Endothelial cell of umbilical vein (primary cell): ENCODE data around the gene NCKAP5. TPM values are rescaled to one million over a fixed set of nuclear protein-coding genes. Genes with fewer than 3 reads are reported as not detected.
A peak's percentile ranks its signal among the peaks of the same experiment; 100 is the strongest.

Experiments
- BruUV-seq: library from RNA; stranded (reverse); fragments of 400-500 nt; replicated peaks from 2 replicates; lab custom pipeline; 2021; lab: Mats Ljungman, UMichigan
- CTCF ChIA-PET: fragments of 300-600, 350-600 bp; sonication (Branson Sonifier 250); formaldehyde crosslinking; loops from one replicate; lab custom pipeline; 2021; ENCODE audit warnings: antibody characterized with exemption, inconsistent platforms; lab: Charles Lee
- POLR2A ChIA-PET: fragments of 300-600, 350-600 bp; sonication (Branson Sonifier 250); formaldehyde crosslinking; loops from one replicate; lab custom pipeline; 2021; ENCODE audit warnings: antibody characterized with exemption, inconsistent platforms; lab: Charles Lee
- DNase-seq: peaks from one replicate; pipeline ENCODE4 v3.0.0-alpha.2; 2011; ENCODE audit warnings: low read depth, low spot score
- FAIRE-seq: peaks from 2 replicates; lab custom pipeline; 2011; peaks lifted over from hg19 to GRCh38; lab: Jason Lieb, UNC
- H2AFZ ChIP-seq: 2 replicates; pipeline ENCODE4 v1.6.0; 2012; ENCODE audit warnings: low read depth, low read length, control low read depth, inconsistent platforms
- H3K27ac ChIP-seq: 2 replicates; pipeline ENCODE4 v1.5.1; 2011; ENCODE audit warnings: low read depth, mild to moderate bottlenecking, control low read depth, low read length, moderate library complexity; ENCODE audit not compliant: insufficient read depth
- H3K27me3 ChIP-seq, 2 experiments: 2 replicates each; pipeline versions ENCODE4 v1.6.0 to v1.6.1; 2011; ENCODE audit warnings: low read length in 2 of 2, mixed read lengths in 1 of 2; ENCODE audit not compliant: control insufficient read depth in 2 of 2, insufficient read depth in 2 of 2
- H3K36me3 ChIP-seq, 2 experiments: 2 replicates in 1 of 2; 3 replicates in 1 of 2; pipeline ENCODE4 v1.5.1; 2011; ENCODE audit warnings: low read length in 2 of 2, mild to moderate bottlenecking in 1 of 2, moderate library complexity in 1 of 2; ENCODE audit not compliant: control insufficient read depth in 2 of 2, insufficient read depth in 2 of 2; ENCODE audit errors: extremely low read depth in 1 of 2
- H3K4me1 ChIP-seq: 3 replicates; pipeline ENCODE4 v1.5.1; 2011; ENCODE audit warnings: mild to moderate bottlenecking, low read length; ENCODE audit not compliant: control insufficient read depth, insufficient read depth; ENCODE audit errors: extremely low read depth
- H3K4me2 ChIP-seq: 2 replicates; pipeline ENCODE4 v1.6.1; 2011; ENCODE audit warnings: low read length, control low read depth, mixed read lengths; ENCODE audit not compliant: insufficient read depth
- H3K4me3 ChIP-seq, 3 experiments: fragments of 200-600 bp in 1 of 3; sonication (generic), shearing (Covaris generic) in 1 of 3; replicated peaks in 1 of 3; 2 replicates each; pipeline ENCODE4 v1.5.1; 2011 to 2016; ENCODE audit warnings: control low read depth in 3 of 3, low read length in 3 of 3, mild to moderate bottlenecking in 2 of 3, inconsistent platforms in 1 of 3, low read depth in 1 of 3, moderate library complexity in 1 of 3; ENCODE audit not compliant: insufficient read depth in 1 of 3
- H3K79me2 ChIP-seq: 2 replicates; pipeline ENCODE4 v1.6.0; 2012; ENCODE audit warnings: low read length, inconsistent platforms; ENCODE audit not compliant: control insufficient read depth, insufficient read depth
- H3K9ac ChIP-seq: replicated peaks from 2 replicates; pipeline ENCODE3; 2011; ENCODE audit warnings: low read length, control low read depth; ENCODE audit not compliant: insufficient read depth; ENCODE audit errors: extremely low read depth
- H3K9me1 ChIP-seq: replicated peaks from 3 replicates; pipeline ENCODE4 v1.6.0; 2011; ENCODE audit warnings: mild to moderate bottlenecking, low read length; ENCODE audit not compliant: control insufficient read depth, insufficient read depth; ENCODE audit errors: extremely low read depth
- H3K9me3 ChIP-seq: replicated peaks from 2 replicates; pipeline ENCODE4 v1.5.1; 2012; ENCODE audit warnings: low read length, inconsistent platforms; ENCODE audit not compliant: control insufficient read depth, insufficient read depth
- H4K20me1 ChIP-seq: replicated peaks from 2 replicates; pipeline ENCODE3; 2011; ENCODE audit warnings: mild to moderate bottlenecking, low read length; ENCODE audit not compliant: control insufficient read depth, insufficient read depth; ENCODE audit errors: extremely low read depth
- CTCF ChIP-seq, 2 donors: IDR thresholded peaks; 1 replicate in 1 of 2; 2 replicates in 1 of 2; pipeline ENCODE4 v1.5.1; 2011; ENCODE audit warnings: low read length in 2 of 2, mild to moderate bottlenecking in 2 of 2, moderate library complexity in 2 of 2, control low read depth in 1 of 2, inconsistent platforms in 1 of 2, low read depth in 1 of 2; ENCODE audit not compliant: insufficient read depth in 1 of 2; ENCODE audit errors: extremely low read depth in 1 of 2
- EZH2 ChIP-seq: IDR thresholded peaks from 2 replicates; pipeline ENCODE4 v1.6.1; 2012; ENCODE audit warnings: borderline replicate concordance, low read depth, mild to moderate bottlenecking, moderate library complexity, low read length, inconsistent platforms; ENCODE audit not compliant: severe bottlenecking
- FOS ChIP-seq: IDR thresholded peaks from 2 replicates; pipeline ENCODE4 v1.6.1; 2011; ENCODE audit warnings: mild to moderate bottlenecking, low read length, moderate library complexity, borderline replicate concordance; ENCODE audit not compliant: insufficient read depth
- GATA2 ChIP-seq: IDR thresholded peaks from 2 replicates; pipeline ENCODE4 v1.7.0; 2011; ENCODE audit warnings: low read depth, mild to moderate bottlenecking, moderate library complexity, mixed read lengths, low read length; ENCODE audit not compliant: insufficient read length, insufficient read depth
- JUN ChIP-seq: IDR thresholded peaks from 2 replicates; pipeline ENCODE4 v1.6.1; 2011; ENCODE audit warnings: borderline replicate concordance, low read depth; ENCODE audit not compliant: insufficient read length, insufficient read depth
- MAX ChIP-seq: IDR thresholded peaks from 2 replicates; pipeline ENCODE4 v1.6.1; 2011; ENCODE audit not compliant: insufficient read depth, insufficient read length
- MYC ChIP-seq: IDR thresholded peaks from one replicate; pipeline ENCODE4 v1.6.1; 2011; ENCODE audit warnings: mild to moderate bottlenecking, low read depth, low read length
- POLR2A ChIP-seq: IDR thresholded peaks from 2 replicates; pipeline ENCODE4 v1.6.1; 2012; ENCODE audit warnings: low read depth, mild to moderate bottlenecking, control low read depth, low read length
- POLR2AphosphoS5 ChIP-seq: IDR thresholded peaks from 2 replicates; pipeline ENCODE4 v1.6.1; 2012; ENCODE audit warnings: low read depth, mild to moderate bottlenecking, control low read depth, low read length, moderate library complexity; ENCODE audit not compliant: insufficient read depth
- dilution Hi-C: fragments of 300-500 bp; cut with MboI; formaldehyde crosslinking; loops from one replicate; pipeline ENCODE4 v1.15.0; 2019; ENCODE audit warnings: low sequenced_read_pairs; ENCODE audit not compliant: extremely low pct_ligation_motif_present
- intact Hi-C: fragments of 100-400 bp; cut with micrococcal nuclease; formaldehyde crosslinking; loops from one replicate; pipeline ENCODE4 v1.10.0; 2022
- polyA plus RNA-seq, 4 experiments: library from polyadenylated mRNA; depleted of rRNA in 3 of 4; stranded (reverse) in 3 of 4; unstranded in 1 of 4; fragments of >200 nt; gene quantifications; 2 replicates each; pipeline versions ENCODE4 v1.2.1 to v1.2.3, GENCODE V29; 2011 to 2012; ENCODE audit warnings: missing spikeins in 1 of 4
- total RNA-seq: library from RNA; stranded (reverse); gene quantifications from 2 replicates; pipeline ENCODE4 v1.2.3, GENCODE V29; 2021

NCKAP5 gene
- total and polyA plus RNA-seq, 2 donors (not counting 3 experiments of a cell fraction or from before 2014, with no cell fraction given), result 0.47 to 3.3 TPM

GRCh38 chr2:133504566-133505505 lies 63.4 kb downstream of the NCKAP5 start:
- H3K27me3 ChIP-seq, result peaks cover 0 to 2% of the 10 kb centered on the region in 2 experiments
- TF ChIP-seq MYC, result no peak
- no peak for TF ChIP-seq EZH2
- TF ChIP-seq JUN, result no peak
- no peak for TF ChIP-seq POLR2A
- TF ChIP-seq CTCF (IDR thresholded peaks at IDR 0.05; ENCODE audit: extremely low read depth in 1 of 2, insufficient read depth in 1 of 2, low read depth in 1 of 2, low read length in 2 of 2), result no peak
- no peak for TF ChIP-seq GATA2
- no peak for TF ChIP-seq FOS
- no peak for TF ChIP-seq MAX
- TF ChIP-seq POLR2AphosphoS5, result no peak
- H3K27ac ChIP-seq, result no peak overlapping the region
- BruUV-seq, result no TSS peak
- no peak overlapping the region for H2AFZ ChIP-seq
- no peaks in the 10 kb centered on the region for H3K9me1 ChIP-seq
- intact Hi-C loops, result no loop called here
- no peak overlapping the region for H3K4me3 ChIP-seq
- H3K4me2 ChIP-seq, result no peak overlapping the region
- H3K36me3 ChIP-seq, result no peaks in the 10 kb centered on the region
- peaks cover 4% of the 10 kb centered on the region for H3K4me1 ChIP-seq
- POLR2A ChIA-PET, result no interaction called here
- H3K9ac ChIP-seq, result no peak overlapping the region
- H3K79me2 ChIP-seq, result no peaks in the 10 kb centered on the region
- FAIRE-seq (no peak), DNase-seq (peak; percentile 88)
- CTCF ChIA-PET, result interaction anchor here (0.8 to 2.1 kb wide), 6 partner anchors 10 to 339 kb away, joined by 3 to 13 read pairs (median 4); no protein-coding TSS in a partner anchor
- no peaks in the 10 kb centered on the region for H4K20me1 ChIP-seq
- no peaks in the 10 kb centered on the region for H3K9me3 ChIP-seq
- dilution Hi-C loops, result no loop called here
